ENCODE measurements around the gene GNAZ. TPM values are rescaled to one million over a fixed set of nuclear protein-coding genes. Genes with fewer than 3 reads are reported as not detected.

Gene GNAZ
- total RNA-seq, 1 experiment from 2014 or later, result 5.0 TPM

GRCh38 chr22:23116506-23117263 lies 46.4 kb downstream of the GNAZ start:
- no peak overlapping the region for H2BK120ac ChIP-seq (ENCODE audit: low read depth, low read length, poor library complexity, severe bottlenecking)
- H3T11ph ChIP-seq (ENCODE audit: low read length), result no peak overlapping the region
- no peak for TF ChIP-seq CTCF (conservative IDR thresholded peaks at IDR 0.05)
- Mint-ChIP-seq H3K27ac (no peak overlapping the region), H3K36me3 (ENCODE audit: insufficient read depth in 1 of 3, low read depth in 3 of 3) (no peaks in the 10 kb centered on the region), H3K9me3 (no peaks in the 10 kb centered on the region), H3K4me3 (no peak overlapping the region), H3K4me1 (peaks cover 10 to 17% of the 10 kb centered on the region in 2 experiments; a peak in 3 of 4 replicates), H3K27me3 (ENCODE audit: low read depth) (peaks cover 45% of the 10 kb centered on the region)
- H3K23me2 ChIP-seq (ENCODE audit: insufficient read length, low read depth, low read length, poor library complexity, severe bottlenecking), result no peaks in the 10 kb centered on the region
- H3K27me3 ChIP-seq (ENCODE audit: insufficient read depth, low read length), result no peaks in the 10 kb centered on the region; the same call in 1 of the 2 replicates
- WGBS (ENCODE audit: extremely low coverage, insufficient read length, low lambda C conversion rate), result no CpG with 5 or more reads among the region's 10 CpGs
- no peaks in the 10 kb centered on the region for H3K79me1 ChIP-seq (ENCODE audit: insufficient read depth, low read depth, low read length, poor library complexity, severe bottlenecking)
- H3K14ac ChIP-seq (ENCODE audit: insufficient read depth, low read length), result no peak overlapping the region; the same call in 1 of the 2 replicates
- no peak overlapping the region for H4K91ac ChIP-seq (ENCODE audit: insufficient read length, low read depth, low read length)
- no peak overlapping the region for H2AFZ ChIP-seq (ENCODE audit: low read length)
- no peak overlapping the region for H3K56ac ChIP-seq (ENCODE audit: insufficient read length, low read depth, low read length)
- H3K79me2 ChIP-seq (ENCODE audit: insufficient read depth, low read length), result no peaks in the 10 kb centered on the region
- no peak for DNase-seq
- no peak overlapping the region for H3K18ac ChIP-seq (ENCODE audit: insufficient read length, low read depth, low read length)
- H3K27ac ChIP-seq (ENCODE audit: insufficient read length, low read depth, low read length), result no peak overlapping the region
- H2BK15ac ChIP-seq (ENCODE audit: low read depth, low read length), result no peak overlapping the region
- no peak overlapping the region for H3K9ac ChIP-seq (ENCODE audit: extremely low read depth, insufficient read length, low read length)
- no peak overlapping the region for H3K4me2 ChIP-seq (ENCODE audit: insufficient read depth, insufficient read length, low read length)
- H3K4me1 ChIP-seq (ENCODE audit: insufficient read depth, low read length), result no peaks in the 10 kb centered on the region
- no peak overlapping the region for H2AK5ac ChIP-seq (ENCODE audit: insufficient read length, low read length)
- H2BK5ac ChIP-seq (ENCODE audit: insufficient read length, low read length), result no peak overlapping the region
- H3K23ac ChIP-seq (ENCODE audit: insufficient read length, low read depth, low read length), result no peak overlapping the region
- H4K20me1 ChIP-seq (ENCODE audit: control insufficient read depth, insufficient read depth, insufficient read length), result no peaks in the 10 kb centered on the region
- no peaks in the 10 kb centered on the region for H3K9me3 ChIP-seq (ENCODE audit: control insufficient read depth, low read depth, low read length)
- no peak overlapping the region for H4K8ac ChIP-seq (replicated peaks; ENCODE audit: insufficient read length, low read depth, low read length)
- H4K5ac ChIP-seq (ENCODE audit: insufficient read length, low read depth, low read length), result no peak overlapping the region
- H3K4ac ChIP-seq (ENCODE audit: low read depth, low read length), result no peak overlapping the region
- H2BK20ac ChIP-seq (ENCODE audit: low read depth, low read length, poor library complexity, severe bottlenecking), result no peak overlapping the region
- H2BK12ac ChIP-seq (ENCODE audit: insufficient read length, low read depth, low read length), result no peak overlapping the region
